HCT116 (cell line): Measurements from ENCODE around the gene CDC42BPA. TPM values are rescaled to one million over a fixed set of nuclear protein-coding genes. Genes with fewer than 3 reads are reported as not detected.

Experiments used
- ATAC-seq: fragments of 200-7000 bp; cut with Tn5 transposase; 2 replicates; pipeline ENCODE4 v1.9.1; 2020; ENCODE audit warnings: mild to moderate bottlenecking, moderate library complexity
- BruUV-seq: library from RNA; stranded (reverse); fragments of 400-500 nt; replicated peaks from 2 replicates; lab custom pipeline; 2021; lab: Mats Ljungman, UMichigan
- CTCF ChIA-PET: fragments of 300-600 bp; sonication (Branson Sonifier 250); formaldehyde crosslinking; loops from one replicate; lab custom pipeline; 2021; ENCODE audit warnings: antibody characterized with exemption; lab: Charles Lee
- POLR2A ChIA-PET: fragments of 300-600, 350-600 bp; sonication (Branson Sonifier 250); formaldehyde crosslinking; loops from one replicate; lab custom pipeline; 2021; ENCODE audit warnings: antibody characterized with exemption; lab: Charles Lee
- RAD21 ChIA-PET, 2 experiments: fragments of 300-600 bp; sonication (Branson Sonifier 250); formaldehyde crosslinking; loops; one replicate each; lab custom pipeline; 2023; ENCODE audit warnings: low total read pairs in 2 of 2; ENCODE audit not compliant: uncharacterized antibody in 2 of 2, unreplicated experiment in 2 of 2, low non-redundant PET in 1 of 2; lab: Charles Lee
- DNase-seq: peaks from one replicate; pipeline ENCODE4 v3.0.0-alpha.2; 2010; ENCODE audit warnings: low read depth, low spot score
- H2AFZ ChIP-seq: fragments of 200-600 bp; shearing (Covaris generic), sonication (generic); 2 replicates; pipeline ENCODE4 v1.6.1; 2017; ENCODE audit warnings: low read depth, mixed run types, mixed read lengths, antibody characterized with exemption, low read length; ENCODE audit not compliant: poor library complexity, severe bottlenecking
- H3K27ac ChIP-seq: 2 replicates; pipeline ENCODE4 v1.5.1; 2012; ENCODE audit warnings: low read depth, low read length
- H3K27me3 ChIP-seq: fragments of 200-600 bp; sonication (generic); 2 replicates; pipeline ENCODE4 v1.6.1; 2016; ENCODE audit warnings: mixed run types, low read length, mixed read lengths; ENCODE audit not compliant: insufficient read depth
- H3K36me3 ChIP-seq, 2 experiments: fragments of 200-500 bp in 1 of 2; fragments of 200-600 bp in 1 of 2; sonication (Bioruptor generic) in 1 of 2; sonication (generic) in 1 of 2; 2 replicates each; pipeline versions ENCODE4 v1.5.1 to v1.6.1; 2014 to 2016; ENCODE audit warnings: low read length in 2 of 2, inconsistent platforms in 1 of 2, mixed read lengths in 1 of 2, mixed run types in 1 of 2; ENCODE audit not compliant: insufficient read depth in 2 of 2, control insufficient read depth in 1 of 2
- H3K4me1 ChIP-seq, 2 experiments: fragments of 200-600 bp in 1 of 2; sonication (generic) in 1 of 2; 2 replicates each; pipeline versions ENCODE4 v1.5.1 to v1.6.1; 2012 to 2017; ENCODE audit warnings: low read length in 2 of 2, inconsistent platforms in 1 of 2, mild to moderate bottlenecking in 1 of 2, mixed read lengths in 1 of 2, mixed run types in 1 of 2, moderate library complexity in 1 of 2; ENCODE audit not compliant: insufficient read depth in 2 of 2, control insufficient read depth in 1 of 2
- H3K4me2 ChIP-seq: fragments of 200-600 bp; sonication (generic); 2 replicates; pipeline ENCODE4 v1.6.1; 2017; ENCODE audit warnings: mixed run types, low read length, mixed read lengths
- H3K4me3 ChIP-seq, 2 experiments: fragments of 200-600 bp in 1 of 2; sonication (generic) in 1 of 2; replicated peaks in 1 of 2; 2 replicates each; pipeline ENCODE4 v1.5.1; 2011 to 2016; ENCODE audit warnings: low read length in 2 of 2, control low read depth in 1 of 2, low read depth in 1 of 2, mild to moderate bottlenecking in 1 of 2, mixed read lengths in 1 of 2, mixed run types in 1 of 2
- H3K79me2 ChIP-seq: fragments of 200-600 bp; sonication (generic); 2 replicates; pipeline ENCODE4 v1.6.1; 2017; ENCODE audit warnings: mild to moderate bottlenecking, mixed run types, low read length, moderate library complexity, mixed read lengths; ENCODE audit not compliant: insufficient read depth
- H3K9ac ChIP-seq: fragments of 200-600 bp; sonication (generic); 2 replicates; pipeline ENCODE4 v1.6.1; 2016; ENCODE audit warnings: low read length, mixed read lengths
- H3K9me2 ChIP-seq: fragments of 200-600 bp; sonication (generic), shearing (Covaris generic); 2 replicates; pipeline ENCODE4 v1.6.1; 2017; ENCODE audit warnings: mixed run types, mild to moderate bottlenecking, moderate library complexity; ENCODE audit not compliant: insufficient read depth
- H3K9me3 ChIP-seq, 2 experiments: fragments of 200-500 bp in 1 of 2; fragments of 200-600 bp in 1 of 2; sonication (Bioruptor generic) in 1 of 2; sonication (generic) in 1 of 2; 2 replicates each; pipeline ENCODE4 v1.6.1; 2014 to 2017; ENCODE audit warnings: low read length in 2 of 2, mixed read lengths in 2 of 2, inconsistent platforms in 1 of 2, low read depth in 1 of 2, mild to moderate bottlenecking in 1 of 2, mixed run types in 1 of 2, moderate library complexity in 1 of 2; ENCODE audit not compliant: control insufficient read depth in 1 of 2, insufficient read depth in 1 of 2
- H4K20me1 ChIP-seq: fragments of 200-600 bp; sonication (generic), shearing (Covaris generic); 2 replicates; pipeline ENCODE4 v1.6.1; 2017; ENCODE audit warnings: mixed run types, mild to moderate bottlenecking, moderate library complexity; ENCODE audit not compliant: insufficient read depth
- EGR1 ChIP-seq: IDR thresholded peaks from 2 replicates; pipeline ENCODE4 v1.6.1; 2012; ENCODE audit warnings: low read depth
- EZH2 ChIP-seq: fragments of 200-600 bp; sonication (generic); IDR thresholded peaks from 2 replicates; pipeline ENCODE4 v1.6.1; 2017; ENCODE audit warnings: antibody characterized with exemption, mixed run types
- POLR2A ChIP-seq: IDR thresholded peaks from 2 replicates; pipeline ENCODE4 v1.7.0; 2011; ENCODE audit warnings: borderline replicate concordance; ENCODE audit not compliant: insufficient read depth, insufficient read length; ENCODE audit errors: extremely low read depth
- SIN3A ChIP-seq: IDR thresholded peaks from 2 replicates; pipeline ENCODE4 v1.6.1; 2012; ENCODE audit warnings: low read depth
- TCF7L2 ChIP-seq: IDR thresholded peaks from 2 replicates; pipeline ENCODE4 v1.7.0; 2011; ENCODE audit warnings: borderline replicate concordance, inconsistent platforms; ENCODE audit not compliant: insufficient read depth, insufficient read length; ENCODE audit errors: extremely low read depth
- YY1 ChIP-seq: IDR thresholded peaks from 2 replicates; pipeline ENCODE4 v1.6.1; 2011; ENCODE audit warnings: low read length, low read depth, moderate library complexity, mild to moderate bottlenecking; ENCODE audit not compliant: insufficient replicate concordance; ENCODE audit errors: extremely low read depth
- intact Hi-C: fragments of 100-400 bp; cut with micrococcal nuclease; formaldehyde crosslinking; loops from 2 replicates; pipeline ENCODE4 v1.10.0; 2022
- total RNA-seq: library from RNA; stranded (reverse); gene quantifications from one replicate; pipeline ENCODE4 v1.2.1, GENCODE V29; 2021; ENCODE audit not compliant: unreplicated experiment
- TF ChIP-seq, protein P1 (sequence below), 3 experiments: fragments of 200-600 bp in 1 of 3; sonication (generic) in 1 of 3; IDR thresholded peaks in 2 of 3; conservative IDR thresholded peaks in 1 of 3; 2 replicates each; pipeline ENCODE4 v1.5.1; 2012 to 2017; ENCODE audit warnings: low read depth in 2 of 3, low read length in 2 of 3, antibody characterized with exemption in 1 of 3, borderline replicate concordance in 1 of 3, control low read depth in 1 of 3, mild to moderate bottlenecking in 1 of 3, mixed read lengths in 1 of 3, mixed run types in 1 of 3, moderate library complexity in 1 of 3; ENCODE audit not compliant: insufficient read depth in 1 of 3
- TF ChIP-seq, protein P2 (sequence below): IDR thresholded peaks from 2 replicates; pipeline ENCODE4 v1.6.1; 2011; ENCODE audit warnings: mild to moderate bottlenecking, low read length, moderate library complexity; ENCODE audit not compliant: insufficient replicate concordance; ENCODE audit errors: extremely low read depth
- TF ChIP-seq, protein P3 (sequence below): IDR thresholded peaks from 2 replicates; pipeline ENCODE4 v1.6.1; 2012; ENCODE audit warnings: low read depth

The CDC42BPA gene
- total RNA-seq, 1 experiment from 2014 or later: 44.0 TPM

DNA sequence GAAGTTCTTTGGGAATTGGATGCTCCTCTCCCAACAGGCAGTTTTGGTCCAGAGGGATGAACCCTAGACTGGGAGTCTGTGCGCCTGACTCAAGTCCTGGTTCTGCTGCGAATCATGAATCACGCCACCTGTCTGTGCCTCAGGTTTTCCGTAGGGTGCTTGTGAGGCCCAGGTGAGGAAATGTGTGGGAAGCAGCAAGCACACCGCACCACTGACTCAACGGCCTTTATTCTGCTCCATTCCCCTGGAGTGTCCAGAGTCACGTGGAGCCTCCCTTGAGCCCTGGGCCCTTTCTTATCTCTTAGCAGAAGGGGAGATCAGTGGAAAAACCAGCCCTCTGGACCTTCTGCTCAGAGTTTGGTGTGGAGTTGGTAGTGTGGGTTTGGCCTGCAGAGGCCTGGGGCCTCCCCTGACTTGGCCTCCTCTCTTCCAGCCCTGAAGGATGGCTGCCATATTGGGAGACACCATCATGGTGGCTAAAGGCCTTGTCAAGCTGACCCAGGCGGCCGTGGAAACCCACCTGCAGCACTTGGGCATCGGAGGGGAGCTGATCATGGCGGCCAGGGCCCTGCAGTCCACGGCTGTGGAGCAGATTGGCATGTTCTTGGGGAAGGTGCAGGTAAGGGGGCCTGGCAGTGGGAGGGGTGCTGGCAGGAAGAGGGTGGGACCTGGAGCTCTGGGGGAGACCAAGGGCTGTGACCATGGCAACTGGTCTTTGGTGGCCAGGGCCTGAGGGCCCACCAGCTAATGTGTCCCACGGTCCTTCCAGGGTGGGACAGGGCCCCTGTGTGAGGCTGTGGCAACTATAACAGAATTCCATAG lies 357.1 kb downstream of the CDC42BPA start:
- Histone ChIP-seq H3K27me3 (no peaks in the 10 kb centered on the region), H3K4me2 (no peak overlapping the region), H3K4me3 (no peak overlapping the region), H3K79me2 (peaks cover 3% of the 10 kb centered on the region; the same call in 1 of the 2 replicates), H3K9ac (no peak overlapping the region), H3K27ac (no peak overlapping the region), H4K20me1 (no peaks in the 10 kb centered on the region), H3K9me3 (peaks cover 0 to 5% of the 10 kb centered on the region in 2 experiments; a peak in 1 of 4 replicates), H3K9me2 (no peaks in the 10 kb centered on the region), H3K36me3 (no peaks in the 10 kb centered on the region), H3K4me1 (no peaks in the 10 kb centered on the region), H2AFZ (no peak overlapping the region)
- RAD21 ChIA-PET: no interaction called here
- POLR2A ChIA-PET: no interaction called here
- DNase-seq: no peak
- CTCF ChIA-PET: no interaction called here
- no peak for ATAC-seq
- no peak for TF ChIP-seq TCF7L2
- TF ChIP-seq, protein P1, sequence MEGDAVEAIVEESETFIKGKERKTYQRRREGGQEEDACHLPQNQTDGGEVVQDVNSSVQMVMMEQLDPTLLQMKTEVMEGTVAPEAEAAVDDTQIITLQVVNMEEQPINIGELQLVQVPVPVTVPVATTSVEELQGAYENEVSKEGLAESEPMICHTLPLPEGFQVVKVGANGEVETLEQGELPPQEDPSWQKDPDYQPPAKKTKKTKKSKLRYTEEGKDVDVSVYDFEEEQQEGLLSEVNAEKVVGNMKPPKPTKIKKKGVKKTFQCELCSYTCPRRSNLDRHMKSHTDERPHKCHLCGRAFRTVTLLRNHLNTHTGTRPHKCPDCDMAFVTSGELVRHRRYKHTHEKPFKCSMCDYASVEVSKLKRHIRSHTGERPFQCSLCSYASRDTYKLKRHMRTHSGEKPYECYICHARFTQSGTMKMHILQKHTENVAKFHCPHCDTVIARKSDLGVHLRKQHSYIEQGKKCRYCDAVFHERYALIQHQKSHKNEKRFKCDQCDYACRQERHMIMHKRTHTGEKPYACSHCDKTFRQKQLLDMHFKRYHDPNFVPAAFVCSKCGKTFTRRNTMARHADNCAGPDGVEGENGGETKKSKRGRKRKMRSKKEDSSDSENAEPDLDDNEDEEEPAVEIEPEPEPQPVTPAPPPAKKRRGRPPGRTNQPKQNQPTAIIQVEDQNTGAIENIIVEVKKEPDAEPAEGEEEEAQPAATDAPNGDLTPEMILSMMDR (IDR thresholded peaks at IDR 0.05 in 2 of 3, conservative IDR thresholded peaks at IDR 0.05 in 1 of 3; ENCODE audit: borderline replicate concordance in 1 of 3, insufficient read depth in 1 of 3, low read depth in 2 of 3, low read length in 2 of 3): no peak
- no peak for TF ChIP-seq POLR2A
- no peak for TF ChIP-seq SIN3A
- no peak for TF ChIP-seq EGR1
- no peak for TF ChIP-seq EZH2
- TF ChIP-seq, protein P2, sequence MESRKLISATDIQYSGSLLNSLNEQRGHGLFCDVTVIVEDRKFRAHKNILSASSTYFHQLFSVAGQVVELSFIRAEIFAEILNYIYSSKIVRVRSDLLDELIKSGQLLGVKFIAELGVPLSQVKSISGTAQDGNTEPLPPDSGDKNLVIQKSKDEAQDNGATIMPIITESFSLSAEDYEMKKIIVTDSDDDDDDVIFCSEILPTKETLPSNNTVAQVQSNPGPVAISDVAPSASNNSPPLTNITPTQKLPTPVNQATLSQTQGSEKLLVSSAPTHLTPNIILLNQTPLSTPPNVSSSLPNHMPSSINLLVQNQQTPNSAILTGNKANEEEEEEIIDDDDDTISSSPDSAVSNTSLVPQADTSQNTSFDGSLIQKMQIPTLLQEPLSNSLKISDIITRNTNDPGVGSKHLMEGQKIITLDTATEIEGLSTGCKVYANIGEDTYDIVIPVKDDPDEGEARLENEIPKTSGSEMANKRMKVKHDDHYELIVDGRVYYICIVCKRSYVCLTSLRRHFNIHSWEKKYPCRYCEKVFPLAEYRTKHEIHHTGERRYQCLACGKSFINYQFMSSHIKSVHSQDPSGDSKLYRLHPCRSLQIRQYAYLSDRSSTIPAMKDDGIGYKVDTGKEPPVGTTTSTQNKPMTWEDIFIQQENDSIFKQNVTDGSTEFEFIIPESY: no peak
- TF ChIP-seq YY1: no peak
- TF ChIP-seq, protein P3, sequence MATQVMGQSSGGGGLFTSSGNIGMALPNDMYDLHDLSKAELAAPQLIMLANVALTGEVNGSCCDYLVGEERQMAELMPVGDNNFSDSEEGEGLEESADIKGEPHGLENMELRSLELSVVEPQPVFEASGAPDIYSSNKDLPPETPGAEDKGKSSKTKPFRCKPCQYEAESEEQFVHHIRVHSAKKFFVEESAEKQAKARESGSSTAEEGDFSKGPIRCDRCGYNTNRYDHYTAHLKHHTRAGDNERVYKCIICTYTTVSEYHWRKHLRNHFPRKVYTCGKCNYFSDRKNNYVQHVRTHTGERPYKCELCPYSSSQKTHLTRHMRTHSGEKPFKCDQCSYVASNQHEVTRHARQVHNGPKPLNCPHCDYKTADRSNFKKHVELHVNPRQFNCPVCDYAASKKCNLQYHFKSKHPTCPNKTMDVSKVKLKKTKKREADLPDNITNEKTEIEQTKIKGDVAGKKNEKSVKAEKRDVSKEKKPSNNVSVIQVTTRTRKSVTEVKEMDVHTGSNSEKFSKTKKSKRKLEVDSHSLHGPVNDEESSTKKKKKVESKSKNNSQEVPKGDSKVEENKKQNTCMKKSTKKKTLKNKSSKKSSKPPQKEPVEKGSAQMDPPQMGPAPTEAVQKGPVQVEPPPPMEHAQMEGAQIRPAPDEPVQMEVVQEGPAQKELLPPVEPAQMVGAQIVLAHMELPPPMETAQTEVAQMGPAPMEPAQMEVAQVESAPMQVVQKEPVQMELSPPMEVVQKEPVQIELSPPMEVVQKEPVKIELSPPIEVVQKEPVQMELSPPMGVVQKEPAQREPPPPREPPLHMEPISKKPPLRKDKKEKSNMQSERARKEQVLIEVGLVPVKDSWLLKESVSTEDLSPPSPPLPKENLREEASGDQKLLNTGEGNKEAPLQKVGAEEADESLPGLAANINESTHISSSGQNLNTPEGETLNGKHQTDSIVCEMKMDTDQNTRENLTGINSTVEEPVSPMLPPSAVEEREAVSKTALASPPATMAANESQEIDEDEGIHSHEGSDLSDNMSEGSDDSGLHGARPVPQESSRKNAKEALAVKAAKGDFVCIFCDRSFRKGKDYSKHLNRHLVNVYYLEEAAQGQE: no peak
- no TSS peak for BruUV-seq
- intact Hi-C loops: no loop called here
